Keratinocyte (primary cell): ENCODE measurements around the gene RSAD1. TPM values are rescaled to one million over a fixed set of nuclear protein-coding genes. Genes with fewer than 3 reads are reported as not detected.

Experiments used
- DNase-seq: peaks from one replicate; pipeline ENCODE4 v3.0.0-alpha.2; 2011; ENCODE audit warnings: low read depth, missing footprints, low spot score
- FAIRE-seq: peaks from 2 replicates; lab custom pipeline; 2011; peaks lifted over from hg19 to GRCh38; lab: Jason Lieb, UNC
- H2AFZ ChIP-seq: 2 replicates; pipeline ENCODE4 v1.6.0; 2012; ENCODE audit warnings: low read length, control low read depth, inconsistent platforms; ENCODE audit not compliant: control insufficient read depth
- H3K27ac ChIP-seq: 2 replicates; pipeline ENCODE4 v1.5.1; 2011; ENCODE audit warnings: low read length; ENCODE audit not compliant: control insufficient read depth, insufficient read depth
- H3K27me3 ChIP-seq: 3 replicates; pipeline ENCODE4 v1.6.0; 2011; ENCODE audit warnings: low read length; ENCODE audit not compliant: control insufficient read depth, insufficient read depth; ENCODE audit errors: extremely low read depth
- H3K36me3 ChIP-seq, 2 experiments: 2 replicates in 1 of 2; 3 replicates in 1 of 2; pipeline ENCODE4 v1.5.1; 2011; ENCODE audit warnings: low read length in 2 of 2, mild to moderate bottlenecking in 1 of 2; ENCODE audit not compliant: control insufficient read depth in 2 of 2, insufficient read depth in 2 of 2; ENCODE audit errors: extremely low read depth in 1 of 2
- H3K4me1 ChIP-seq: 3 replicates; pipeline ENCODE4 v1.5.1; 2011; ENCODE audit warnings: low read length; ENCODE audit not compliant: control insufficient read depth, insufficient read depth; ENCODE audit errors: extremely low read depth
- H3K4me2 ChIP-seq: 3 replicates; pipeline ENCODE4 v1.6.0; 2011; ENCODE audit warnings: low read depth, low read length; ENCODE audit not compliant: control insufficient read depth, insufficient read depth; ENCODE audit errors: extremely low read depth
- H3K4me3 ChIP-seq, 3 experiments: fragments of 200-600 bp in 1 of 3; sonication (generic) in 1 of 3; 2 replicates in 2 of 3; 3 replicates in 1 of 3; pipeline ENCODE4 v1.5.1; 2011 to 2016; ENCODE audit warnings: low read length in 3 of 3, mild to moderate bottlenecking in 3 of 3, control low read depth in 2 of 3, inconsistent platforms in 1 of 3, low read depth in 1 of 3, mixed read lengths in 1 of 3, mixed run types in 1 of 3, moderate library complexity in 1 of 3; ENCODE audit not compliant: control insufficient read depth in 2 of 3, insufficient read depth in 2 of 3; ENCODE audit errors: extremely low read depth in 1 of 3
- H3K79me2 ChIP-seq: 2 replicates; pipeline ENCODE4 v1.6.0; 2012; ENCODE audit warnings: low read length; ENCODE audit not compliant: control insufficient read depth, insufficient read depth
- H3K9ac ChIP-seq: 3 replicates; pipeline ENCODE4 v1.6.0; 2011; ENCODE audit warnings: low read length; ENCODE audit not compliant: control insufficient read depth, insufficient read depth; ENCODE audit errors: extremely low read depth
- H3K9me1 ChIP-seq: 3 replicates; pipeline ENCODE4 v1.6.0; 2011; ENCODE audit warnings: low read length; ENCODE audit not compliant: control insufficient read depth, insufficient read depth; ENCODE audit errors: extremely low read depth
- H3K9me3 ChIP-seq: 2 replicates; pipeline ENCODE4 v1.5.1; 2012; ENCODE audit warnings: low read depth, low read length; ENCODE audit not compliant: control insufficient read depth
- H4K20me1 ChIP-seq: 3 replicates; pipeline ENCODE4 v1.6.0; 2011; ENCODE audit warnings: low read length; ENCODE audit not compliant: control insufficient read depth, insufficient read depth; ENCODE audit errors: extremely low read depth
- EZH2 ChIP-seq: IDR thresholded peaks from one replicate; pipeline ENCODE4 v1.6.1; 2012; ENCODE audit warnings: inconsistent platforms, mild to moderate bottlenecking, low read length, moderate library complexity
- dilution Hi-C: fragments of 300-500 bp; cut with MboI; formaldehyde crosslinking; loops from one replicate; pipeline ENCODE4 v1.7.0; 2020; ENCODE audit warnings: low sequenced_read_pairs; ENCODE audit not compliant: extremely low pct_ligation_motif_present
- polyA plus RNA-seq, 5 experiments: library from polyadenylated mRNA; depleted of rRNA in 3 of 5; stranded (reverse) in 3 of 5; stranded (forward) in 1 of 5; unstranded in 1 of 5; fragments of >200 nt; gene quantifications; 1 replicate in 1 of 5; 2 replicates in 3 of 5; 3 replicates in 1 of 5; pipeline versions ENCODE4 v1.2.1 to v1.2.3, GENCODE V29; 2011 to 2012; ENCODE audit warnings: missing spikeins in 2 of 5, low read depth in 1 of 5, low replicate concordance in 1 of 5
- TF ChIP-seq, protein P1 (sequence below), 3 experiments: IDR thresholded peaks in 1 of 3; conservative IDR thresholded peaks in 1 of 3; optimal IDR thresholded peaks in 1 of 3; 2 replicates in 2 of 3; 3 replicates in 1 of 3; pipeline versions ENCODE3 to v1.5.1; 2011; ENCODE audit warnings: low read length in 3 of 3, mild to moderate bottlenecking in 3 of 3, moderate library complexity in 2 of 3, control low read depth in 1 of 3, inconsistent platforms in 1 of 3; ENCODE audit not compliant: insufficient read depth in 2 of 3; ENCODE audit errors: extremely low read depth in 1 of 3

RSAD1 gene
- polyA plus RNA-seq, 1 donor (not counting 4 experiments of a cell fraction or from before 2014, with no cell fraction given), result 28.2 TPM

DNA sequence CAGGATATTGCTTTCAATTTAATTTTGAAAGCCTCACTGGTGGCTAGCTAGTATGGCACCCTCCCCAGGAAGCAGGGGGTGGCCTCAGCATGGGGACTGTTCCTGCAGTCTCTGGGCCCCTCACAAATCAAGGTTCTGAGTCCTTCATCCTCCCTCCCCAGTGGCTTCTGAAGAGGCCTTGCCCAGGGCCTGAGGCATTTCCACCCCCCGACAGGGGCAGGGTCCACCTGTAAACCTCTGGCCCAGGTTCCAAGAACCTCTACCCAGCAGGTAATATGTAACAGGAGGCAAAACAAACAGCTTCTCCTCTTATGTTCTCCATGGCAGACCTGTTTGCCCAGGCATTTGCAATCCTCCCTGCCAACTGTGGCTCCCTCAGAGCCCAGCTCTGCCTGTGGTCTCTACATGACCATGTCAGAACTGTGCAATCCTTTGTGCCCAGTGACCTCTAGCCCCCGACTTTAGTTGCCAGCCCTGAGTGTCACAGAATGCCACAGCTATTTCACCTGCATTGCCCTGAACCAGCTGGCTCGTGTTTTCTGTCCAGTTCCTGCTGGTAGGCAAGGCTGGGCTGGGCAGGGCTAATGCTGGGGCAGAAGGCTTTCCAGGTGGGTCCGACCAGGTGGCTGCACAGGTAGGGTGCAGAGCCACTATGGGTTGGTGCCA lies 38.4 kb upstream of the RSAD1 start:
- no peak overlapping the region for H3K27ac ChIP-seq
- no peak overlapping the region for H3K4me2 ChIP-seq
- DNase-seq (no peak), FAIRE-seq (no peak)
- H3K4me1 ChIP-seq, result peaks cover 18% of the 10 kb centered on the region
- TF ChIP-seq, protein P1, sequence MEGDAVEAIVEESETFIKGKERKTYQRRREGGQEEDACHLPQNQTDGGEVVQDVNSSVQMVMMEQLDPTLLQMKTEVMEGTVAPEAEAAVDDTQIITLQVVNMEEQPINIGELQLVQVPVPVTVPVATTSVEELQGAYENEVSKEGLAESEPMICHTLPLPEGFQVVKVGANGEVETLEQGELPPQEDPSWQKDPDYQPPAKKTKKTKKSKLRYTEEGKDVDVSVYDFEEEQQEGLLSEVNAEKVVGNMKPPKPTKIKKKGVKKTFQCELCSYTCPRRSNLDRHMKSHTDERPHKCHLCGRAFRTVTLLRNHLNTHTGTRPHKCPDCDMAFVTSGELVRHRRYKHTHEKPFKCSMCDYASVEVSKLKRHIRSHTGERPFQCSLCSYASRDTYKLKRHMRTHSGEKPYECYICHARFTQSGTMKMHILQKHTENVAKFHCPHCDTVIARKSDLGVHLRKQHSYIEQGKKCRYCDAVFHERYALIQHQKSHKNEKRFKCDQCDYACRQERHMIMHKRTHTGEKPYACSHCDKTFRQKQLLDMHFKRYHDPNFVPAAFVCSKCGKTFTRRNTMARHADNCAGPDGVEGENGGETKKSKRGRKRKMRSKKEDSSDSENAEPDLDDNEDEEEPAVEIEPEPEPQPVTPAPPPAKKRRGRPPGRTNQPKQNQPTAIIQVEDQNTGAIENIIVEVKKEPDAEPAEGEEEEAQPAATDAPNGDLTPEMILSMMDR (optimal IDR thresholded peaks at IDR 0.05 in 1 of 3, IDR thresholded peaks at IDR 0.05 in 1 of 3, conservative IDR thresholded peaks at IDR 0.05 in 1 of 3; ENCODE audit: extremely low read depth in 1 of 3, insufficient read depth in 2 of 3, low read length in 3 of 3), result no peak
- no peak for TF ChIP-seq EZH2
- no peaks in the 10 kb centered on the region for H3K9me1 ChIP-seq
- dilution Hi-C loops, result no loop called here
- no peaks in the 10 kb centered on the region for H3K79me2 ChIP-seq
- no peak overlapping the region for H3K4me3 ChIP-seq
- no peaks in the 10 kb centered on the region for H3K27me3 ChIP-seq
- no peak overlapping the region for H3K9ac ChIP-seq
- H3K36me3 ChIP-seq, result peaks cover 0 to 3% of the 10 kb centered on the region in 2 experiments
- no peaks in the 10 kb centered on the region for H4K20me1 ChIP-seq
- H2AFZ ChIP-seq, result no peak overlapping the region
- H3K9me3 ChIP-seq, result no peaks in the 10 kb centered on the region

DNA sequence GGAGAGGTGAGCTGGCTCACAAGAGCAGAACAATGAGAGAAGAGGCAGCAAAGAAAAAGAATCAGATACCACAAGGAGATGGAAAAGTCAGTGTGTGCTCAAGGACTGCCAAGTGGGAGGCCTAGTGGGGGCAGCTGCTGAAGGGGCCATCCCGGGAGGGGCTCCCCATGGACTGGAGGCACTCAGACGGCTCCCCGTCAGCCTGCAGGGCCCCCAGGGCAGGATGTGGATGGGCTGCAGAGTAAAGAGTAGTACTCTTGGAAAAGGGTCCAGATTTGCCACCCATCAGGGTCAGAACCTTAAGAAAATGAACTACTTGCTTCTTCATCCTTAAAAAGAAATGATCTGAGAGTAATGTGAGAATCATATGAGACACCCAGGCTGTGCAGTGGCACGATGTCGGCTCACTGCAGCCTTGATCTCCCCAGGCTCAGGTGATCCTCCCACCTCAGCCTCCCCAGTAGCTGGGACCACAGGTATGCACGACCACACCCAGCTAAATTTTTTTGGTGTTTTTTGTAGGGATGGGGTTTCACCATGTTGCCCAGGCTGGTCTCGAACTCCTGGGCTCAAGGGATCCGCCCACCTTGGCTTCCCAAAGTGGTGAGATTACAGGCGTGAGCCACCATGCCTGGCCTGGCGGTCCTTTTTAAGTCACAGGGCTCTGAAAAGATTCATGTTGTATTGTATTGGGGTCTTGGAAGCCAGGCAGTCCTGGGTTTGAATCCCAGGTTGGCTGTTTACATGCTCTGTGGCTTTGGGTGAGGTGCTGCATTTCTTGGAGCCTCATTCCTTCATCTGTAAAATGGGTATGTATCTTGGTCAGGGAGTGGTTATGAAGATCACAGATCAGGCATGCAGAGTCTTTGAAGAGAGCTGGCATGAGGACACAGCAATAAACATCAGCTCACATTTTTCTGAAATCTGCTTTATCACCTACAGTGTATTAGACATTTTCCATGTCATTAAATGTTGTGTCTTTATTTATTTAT lies 37.5 kb upstream of the RSAD1 start:
- H3K9ac ChIP-seq, result no peak overlapping the region
- no peak for DNase-seq
- no peaks in the 10 kb centered on the region for H3K9me1 ChIP-seq
- no peak overlapping the region for H2AFZ ChIP-seq
- TF ChIP-seq EZH2, result no peak
- TF ChIP-seq, protein P1 (optimal IDR thresholded peaks at IDR 0.05 in 1 of 3, IDR thresholded peaks at IDR 0.05 in 1 of 3, conservative IDR thresholded peaks at IDR 0.05 in 1 of 3; ENCODE audit: extremely low read depth in 1 of 3, insufficient read depth in 2 of 3, low read length in 3 of 3), result no peak
- no peak overlapping the region for H3K4me2 ChIP-seq
- no peak overlapping the region for H3K27ac ChIP-seq
- peaks cover 18% of the 10 kb centered on the region for H3K4me1 ChIP-seq
- H3K4me3 ChIP-seq, result no peak overlapping the region
- H3K36me3 ChIP-seq, result peaks cover 0 to 2% of the 10 kb centered on the region in 2 experiments
- no peak for FAIRE-seq
- H3K27me3 ChIP-seq, result no peaks in the 10 kb centered on the region
- H3K9me3 ChIP-seq, result no peaks in the 10 kb centered on the region
- no peaks in the 10 kb centered on the region for H4K20me1 ChIP-seq
- dilution Hi-C loops, result no loop called here
- H3K79me2 ChIP-seq, result no peaks in the 10 kb centered on the region
